ENCODE measurements around the gene CAMK1D. TPM values are rescaled to one million over a fixed set of nuclear protein-coding genes. Genes with fewer than 3 reads are reported as not detected.

CAMK1D gene
- total and polyA plus RNA-seq, 2 of the 4 experiments (the other 2 are of a cell fraction), result 5.0 to 5.3 TPM

- dilution Hi-C loops (cut with HindIII; ENCODE audit: low sequenced_read_pairs, unreplicated experiment), result no loop called here
- Histone ChIP-seq H3K56ac (ENCODE audit: extremely low read depth, insufficient read depth, low read length) (no peak overlapping the region), H2AK9ac (replicated peaks; ENCODE audit: low read depth, low read length, poor library complexity) (no peak overlapping the region), H2BK5ac (ENCODE audit: low read depth, low read length, poor library complexity, severe bottlenecking) (no peak overlapping the region), H3K18ac (ENCODE audit: low read depth, low read length) (no peak overlapping the region; the same call in 1 of the 2 replicates), H2AK5ac (ENCODE audit: low read depth, low read length) (no peak overlapping the region), H3K4me3 (ENCODE audit: insufficient read depth, low read depth, low read length) (no peak overlapping the region), H3K36me3 (ENCODE audit: control insufficient read depth, insufficient read depth, low read length) (no peaks in the 10 kb centered on the region), H2BK15ac (ENCODE audit: low read depth, low read length) (no peak overlapping the region), H3K4me2 (ENCODE audit: low read depth, low read length) (no peak overlapping the region), H3K9me1 (ENCODE audit: insufficient read depth, low read length) (no peaks in the 10 kb centered on the region), H2AFZ (replicated peaks; ENCODE audit: low read length, poor library complexity) (no peak overlapping the region), H4K8ac (ENCODE audit: low read depth in 2 of 2, low read length in 2 of 2) (no peak overlapping the region), H3K27ac (ENCODE audit: insufficient read depth, low read length) (no peak overlapping the region), H2BK20ac (ENCODE audit: low read depth, low read length) (no peak overlapping the region), H3K23ac (ENCODE audit: low read depth, low read length) (no peak overlapping the region), H3K14ac (replicated peaks; ENCODE audit: low read depth, low read length) (no peak overlapping the region), H2BK120ac (ENCODE audit: low read depth, low read length) (no peak overlapping the region), H3K4me1 (ENCODE audit: control insufficient read depth, insufficient read depth, low read length) (peaks cover 11% of the 10 kb centered on the region), H3K9me3 (ENCODE audit: control insufficient read depth, insufficient read depth, low read length) (no peaks in the 10 kb centered on the region), H4K5ac (ENCODE audit: low read depth, low read length) (no peak overlapping the region; the same call in 1 of the 2 replicates), H3K9ac (ENCODE audit: low read depth, low read length) (no peak overlapping the region), H3K79me1 (ENCODE audit: low read depth in 1 of 2, low read length in 2 of 2) (no peaks in the 10 kb centered on the region), H3K4ac (ENCODE audit: low read depth, low read length) (no peak overlapping the region), H4K20me1 (ENCODE audit: insufficient read depth, low read length) (no peaks in the 10 kb centered on the region), H4K91ac (ENCODE audit: insufficient read depth, low read depth, low read length) (no peak overlapping the region), H3K27me3 (ENCODE audit: control insufficient read depth, insufficient read depth, low read length) (peaks cover 9% of the 10 kb centered on the region; the same call in 1 of the 2 replicates)
- intact Hi-C loops (cut with micrococcal nuclease), result no loop called here
- no TSS peak for BruUV-seq (replicated peaks)
- CTCF ChIA-PET, result no interaction called here
- DNase-seq, result no peak
- no peak for TF ChIP-seq POLR2A (IDR thresholded peaks at IDR 0.05; ENCODE audit: low read depth, low read length)
- TF ChIP-seq NFE2L2 (IDR thresholded peaks at IDR 0.05; ENCODE audit: low read depth, low read length), result no peak
- POLR2A ChIA-PET (ENCODE audit: unreplicated experiment), result no interaction called here
- ATAC-seq (ENCODE audit: low read depth), result peak; percentile 37; the same call in 1 of the 2 replicates
- WGBS, 2 experiments (ENCODE audit: extremely low coverage in 2 of 2, insufficient read length in 1 of 2), result 40% methylated on average over 4 of the region's 9 CpGs; no CpG with 5 or more reads in 1 of the 2 experiments
- in situ Hi-C loops (cut with MboI; ENCODE audit: low sequenced_read_pairs), result no loop called here
Measured at GRCh38 chr10:12839941-12840611, 490.7 kb downstream of the CAMK1D start.

Measured in IMR-90 (cell line).